B cell (primary cell): ENCODE measurements around the gene DIS3L2. TPM values are rescaled to one million over a fixed set of nuclear protein-coding genes. Genes with fewer than 3 reads are reported as not detected.

Experiments
- ATAC-seq: fragments of 200-7000 bp; cut with Tn5 transposase; one replicate; pipeline ENCODE4 v1.10.0; 2021; ENCODE audit warnings: low read depth, mild to moderate bottlenecking, moderate number of reproducible peaks, moderate library complexity
- CTCF ChIA-PET: fragments of 350-600 bp; sonication (Branson Sonifier 250); formaldehyde crosslinking; loops from one replicate; lab custom pipeline; 2021; ENCODE audit warnings: antibody characterized with exemption, inconsistent platforms; lab: Charles Lee
- POLR2A ChIA-PET: fragments of 350-600 bp; sonication (Branson Sonifier 250); formaldehyde crosslinking; loops from one replicate; lab custom pipeline; 2021; ENCODE audit warnings: antibody characterized with exemption; lab: Charles Lee
- DNase-seq: peaks from one replicate; pipeline ENCODE4 v3.0.0; 2013
- H2AFZ ChIP-seq: 2 replicates; pipeline ENCODE4 v1.6.1; 2012; ENCODE audit warnings: mild to moderate bottlenecking, low read depth, low read length; ENCODE audit not compliant: insufficient read depth, poor library complexity, severe bottlenecking
- H3K27ac ChIP-seq, 2 donors: 1 replicate in 1 of 2; 2 replicates in 1 of 2; pipeline ENCODE4 v1.5.1; 2012 to 2013; ENCODE audit warnings: low read length in 2 of 2, mild to moderate bottlenecking in 2 of 2, moderate library complexity in 1 of 2
- H3K27me3 ChIP-seq, 4 experiments: fragments of 200-600 bp in 1 of 4; sonication (generic) in 1 of 4; replicated peaks in 1 of 4; 1 replicate in 2 of 4; 2 replicates in 2 of 4; pipeline versions ENCODE4 v1.6.1 to v1.7.0; 2013 to 2016; ENCODE audit warnings: low read length in 3 of 4, mild to moderate bottlenecking in 2 of 4, mixed read lengths in 1 of 4, moderate library complexity in 1 of 4; ENCODE audit not compliant: insufficient read depth in 4 of 4, control insufficient read depth in 3 of 4; ENCODE audit errors: control extremely low read depth in 1 of 4
- H3K36me3 ChIP-seq, 2 experiments: replicated peaks in 1 of 2; 1 replicate in 1 of 2; 2 replicates in 1 of 2; pipeline versions ENCODE4 v1.6.1 to v1.7.1; 2013; ENCODE audit warnings: low read length in 1 of 2; ENCODE audit not compliant: insufficient read depth in 2 of 2, control insufficient read depth in 1 of 2; ENCODE audit errors: control extremely low read depth in 1 of 2, extremely low read depth in 1 of 2
- H3K4me1 ChIP-seq, 2 donors: fragments of 200-600 bp in 1 of 2; sonication (generic) in 1 of 2; 1 replicate in 1 of 2; 2 replicates in 1 of 2; pipeline versions ENCODE4 v1.5.1 to v1.6.1; 2013 to 2017; ENCODE audit warnings: low read length in 2 of 2; ENCODE audit not compliant: control insufficient read depth in 2 of 2, insufficient read depth in 2 of 2
- H3K4me2 ChIP-seq: replicated peaks from 2 replicates; pipeline ENCODE3; 2012; ENCODE audit warnings: mild to moderate bottlenecking, low read depth, low read length; ENCODE audit not compliant: poor library complexity, severe bottlenecking
- H3K4me3 ChIP-seq, 5 experiments: fragments of 200-600 bp in 1 of 5; sonication (generic) in 1 of 5; 1 replicate in 3 of 5; 2 replicates in 2 of 5; pipeline versions ENCODE4 v1.5.1 to v1.7.0; 2011 to 2016; ENCODE audit warnings: low read length in 4 of 5, mild to moderate bottlenecking in 4 of 5, low read depth in 2 of 5, control low read depth in 1 of 5, moderate library complexity in 1 of 5; ENCODE audit not compliant: insufficient read depth in 1 of 5; ENCODE audit errors: control extremely low read depth in 1 of 5, extremely low read depth in 1 of 5
- H3K79me2 ChIP-seq: fragments of 200-600 bp; sonication (generic); one replicate; pipeline ENCODE4 v1.6.0; 2016; ENCODE audit warnings: low read length; ENCODE audit not compliant: control insufficient read depth, insufficient read depth
- H3K9ac ChIP-seq: fragments of 200-600 bp; sonication (generic); 2 replicates; pipeline ENCODE4 v1.6.1; 2017; ENCODE audit warnings: mild to moderate bottlenecking, low read length, moderate library complexity
- H3K9me3 ChIP-seq, 3 donors: one replicate each; pipeline versions ENCODE4 v1.6.1 to v1.7.1; 2013; ENCODE audit warnings: low read length in 2 of 3; ENCODE audit not compliant: control insufficient read depth in 2 of 3, insufficient read depth in 1 of 3; ENCODE audit errors: control extremely low read depth in 1 of 3
- H4K20me1 ChIP-seq: 2 replicates; pipeline ENCODE4 v1.6.0; 2012; ENCODE audit warnings: mild to moderate bottlenecking, low read length; ENCODE audit not compliant: insufficient read depth, control insufficient read depth, poor library complexity, severe bottlenecking
- H3K27ac Mint-ChIP-seq: one replicate; pipeline ENCODE4 v1.8.0; 2021; ENCODE audit warnings: mixed read lengths
- H3K27me3 Mint-ChIP-seq: one replicate; pipeline ENCODE4 v1.8.0; 2021; ENCODE audit warnings: mixed read lengths
- H3K4me1 Mint-ChIP-seq: one replicate; pipeline ENCODE4 v1.8.0; 2021; ENCODE audit warnings: mixed read lengths
- H3K4me3 Mint-ChIP-seq: one replicate; pipeline ENCODE4 v1.8.0; 2021; ENCODE audit warnings: mixed read lengths
- H3K9me3 Mint-ChIP-seq: one replicate; pipeline ENCODE4 v1.8.0; 2022; ENCODE audit warnings: mixed read lengths; ENCODE audit not compliant: insufficient read depth
- CTCF ChIP-seq: fragments of 200-600 bp; IDR thresholded peaks from one replicate; pipeline ENCODE4 v1.8.0; 2022; ENCODE audit warnings: antibody characterized with exemption, mild to moderate bottlenecking
- EZH2 ChIP-seq: IDR thresholded peaks from 2 replicates; pipeline ENCODE4 v1.6.1; 2012; ENCODE audit warnings: borderline replicate concordance, low read depth, mild to moderate bottlenecking, moderate library complexity, low read length; ENCODE audit not compliant: insufficient read depth, poor library complexity, severe bottlenecking
- WGBS: methylation state at CpG from one replicate; pipeline ENCODE4 v1.1.5; 2013; ENCODE audit warnings: missing lambda C conversion rate; ENCODE audit not compliant: insufficient coverage; 5-methylcytosine and 5-hydroxymethylcytosine counted together
- intact Hi-C: fragments of 100-400 bp; cut with micrococcal nuclease; formaldehyde crosslinking; loops from one replicate; pipeline ENCODE4 v1.10.0; 2022
- polyA plus RNA-seq: library from polyadenylated mRNA; depleted of rRNA; stranded (reverse); fragments of >200 nt; gene quantifications from 2 replicates; pipeline ENCODE4 v1.2.3, GENCODE V29; 2012
- total RNA-seq, 2 donors: library from RNA; stranded (reverse); fragments of 120-200 nt in 1 of 2; gene quantifications; 1 replicate in 1 of 2; 2 replicates in 1 of 2; pipeline versions ENCODE4 v1.2.3 to v1.2.4, GENCODE V29; 2013 to 2022

The DIS3L2 gene
- total and polyA plus RNA-seq, 2 donors (not counting 1 experiment from before 2014, with no cell fraction given): 34.5 to 70.1 TPM

GRCh38 chr2:232076272-232076671 is 114.8 kb downstream of the DIS3L2 start:
- H3K9me3 ChIP-seq: peaks cover 0 to 1% (median 0%) of the 10 kb centered on the region in 3 donors
- peaks cover 6 to 9% of the 10 kb centered on the region in 2 donors for H3K4me1 ChIP-seq
- no peak for ATAC-seq
- H3K9ac ChIP-seq: no peak overlapping the region
- H3K4me3 Mint-ChIP-seq: peak overlapping the region; percentile 1
- CTCF ChIA-PET: no interaction called here
- no peaks in the 10 kb centered on the region for H4K20me1 ChIP-seq
- H3K27ac Mint-ChIP-seq: no peak overlapping the region
- intact Hi-C loops: no loop called here
- no peak overlapping the region for H3K27ac ChIP-seq
- no peak for DNase-seq
- no peak overlapping the region for H3K4me3 ChIP-seq
- H3K27me3 ChIP-seq: no peaks in the 10 kb centered on the region
- TF ChIP-seq CTCF (no peak), EZH2 (no peak)
- no CpG with 5 or more reads among the region's 1 CpG for WGBS
- peaks cover 6% of the 10 kb centered on the region for H3K79me2 ChIP-seq
- H3K27me3 Mint-ChIP-seq: no peaks in the 10 kb centered on the region
- H3K4me2 ChIP-seq: no peak overlapping the region
- H3K9me3 Mint-ChIP-seq: no peaks in the 10 kb centered on the region
- H2AFZ ChIP-seq: no peak overlapping the region
- POLR2A ChIA-PET: no interaction called here
- H3K36me3 ChIP-seq: peaks cover 0 to 1% of the 10 kb centered on the region in 2 experiments
- H3K4me1 Mint-ChIP-seq: peaks cover 34% of the 10 kb centered on the region

DNA sequence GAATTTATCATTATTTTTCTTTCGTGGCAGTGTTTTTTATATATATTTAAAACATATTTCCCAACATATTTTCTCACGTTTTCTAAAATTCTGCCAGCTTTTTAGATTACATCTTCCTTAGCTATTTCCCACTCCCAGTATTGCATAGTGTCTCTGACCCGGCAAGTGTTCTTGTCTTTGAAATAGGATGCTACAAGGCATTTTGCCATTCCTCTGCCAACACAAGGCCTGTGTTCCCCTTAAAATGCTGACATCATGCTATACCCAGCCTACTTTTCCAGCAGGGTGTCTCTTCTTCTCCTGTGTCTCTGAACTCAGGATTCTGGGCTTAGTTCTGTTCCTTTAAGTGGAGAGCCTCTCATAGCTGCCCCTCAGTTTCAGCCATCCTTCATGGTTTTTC is 115.2 kb downstream of the DIS3L2 start:
- TF ChIP-seq EZH2 (no peak), CTCF (no peak)
- Histone ChIP-seq H3K27ac (no peak overlapping the region), H4K20me1 (no peaks in the 10 kb centered on the region), H3K4me3 (no peak overlapping the region), H3K9ac (no peak overlapping the region), H3K27me3 (no peaks in the 10 kb centered on the region), H2AFZ (no peak overlapping the region), H3K4me2 (no peak overlapping the region), H3K79me2 (peaks cover 5% of the 10 kb centered on the region), H3K9me3 (peaks cover 0 to 2% (median 1%) of the 10 kb centered on the region in 3 donors), H3K36me3 (peaks cover 0 to 1% of the 10 kb centered on the region in 2 experiments), H3K4me1 (peaks cover 2 to 4% of the 10 kb centered on the region in 2 donors)
- ChIA-PET POLR2A (no interaction called here), CTCF (no interaction called here)
- no peaks in the 10 kb centered on the region for H3K27me3 Mint-ChIP-seq
- no peak for DNase-seq
- H3K4me1 Mint-ChIP-seq: peaks cover 30% of the 10 kb centered on the region
- H3K27ac Mint-ChIP-seq: no peak overlapping the region
- 100% methylated on average over 1 of the region's 3 CpGs for WGBS
- ATAC-seq: no peak
- no peaks in the 10 kb centered on the region for H3K9me3 Mint-ChIP-seq
- intact Hi-C loops: no loop called here
- H3K4me3 Mint-ChIP-seq: no peak overlapping the region
